GM18505 (cell line): ENCODE data around the gene PABPC4L.

ENCODE experiments used
- ATAC-seq: cut with Tn5 transposase; IDR thresholded peaks from one replicate; pipeline ENCODE4 v1.9.1; 2021; ENCODE audit not compliant: unreplicated experiment
- POLR2A ChIP-seq: IDR thresholded peaks from 4 replicates; pipeline ENCODE4 v1.6.1; 2011; ENCODE audit warnings: borderline replicate concordance; ENCODE audit not compliant: insufficient read depth, insufficient read length; ENCODE audit errors: extremely low read depth

Gene PABPC4L

GRCh38 chr4:134174271-134174670 is 27.3 kb downstream of the PABPC4L start:
- no peak for ATAC-seq
- TF ChIP-seq POLR2A, result no peak

GRCh38 chr4:134160211-134160610 is 41.4 kb downstream of the PABPC4L start:
- ATAC-seq, result no peak
- TF ChIP-seq POLR2A, result no peak

- ATAC-seq, result no peak
- no peak for TF ChIP-seq POLR2A
Measured at GRCh38 chr4:134154097-134154496, 47.5 kb downstream of the PABPC4L start.

GRCh38 chr4:134147941-134148340 is 53.6 kb downstream of the PABPC4L start:
- no peak for TF ChIP-seq POLR2A
- no peak for ATAC-seq
